ENCODE measurements around the gene PTPN21.
A peak's percentile ranks its signal among the peaks of the same experiment; 100 is the strongest.

PTPN21 gene

GRCh38 chr14:88481794-88482193 lies 73.0 kb downstream of the PTPN21 start:
- TF ChIP-seq GATA1 (IDR thresholded peaks at IDR 0.05; ENCODE audit: low read depth, low read length) = no peak
- no peak for TF ChIP-seq POLR2A (IDR thresholded peaks at IDR 0.05; ENCODE audit: low read length)
- no peak for DNase-seq

DNA sequence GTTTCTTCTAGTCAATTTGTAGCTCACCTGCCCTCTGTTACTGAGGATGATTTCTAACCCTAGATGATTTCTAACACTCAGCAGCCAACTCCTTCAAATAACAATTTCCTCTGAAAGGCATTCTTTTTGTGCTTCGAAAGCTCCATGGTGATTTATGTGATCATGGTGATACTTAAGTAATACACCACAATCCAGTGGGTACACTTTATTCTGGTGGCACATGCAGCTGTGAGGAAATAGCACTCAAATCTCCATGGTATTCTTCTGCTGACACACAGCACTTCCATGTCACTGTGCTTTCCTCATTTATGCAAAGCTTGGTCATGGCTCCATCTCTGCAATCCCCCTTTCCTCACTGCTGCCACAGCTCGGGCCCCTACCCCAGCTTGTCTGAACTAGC lies 73.7 kb downstream of the PTPN21 start:
- no peak for DNase-seq
- TF ChIP-seq GATA1 (IDR thresholded peaks at IDR 0.05; ENCODE audit: low read depth, low read length) = no peak
- TF ChIP-seq POLR2A (IDR thresholded peaks at IDR 0.05; ENCODE audit: low read length) = no peak

DNA sequence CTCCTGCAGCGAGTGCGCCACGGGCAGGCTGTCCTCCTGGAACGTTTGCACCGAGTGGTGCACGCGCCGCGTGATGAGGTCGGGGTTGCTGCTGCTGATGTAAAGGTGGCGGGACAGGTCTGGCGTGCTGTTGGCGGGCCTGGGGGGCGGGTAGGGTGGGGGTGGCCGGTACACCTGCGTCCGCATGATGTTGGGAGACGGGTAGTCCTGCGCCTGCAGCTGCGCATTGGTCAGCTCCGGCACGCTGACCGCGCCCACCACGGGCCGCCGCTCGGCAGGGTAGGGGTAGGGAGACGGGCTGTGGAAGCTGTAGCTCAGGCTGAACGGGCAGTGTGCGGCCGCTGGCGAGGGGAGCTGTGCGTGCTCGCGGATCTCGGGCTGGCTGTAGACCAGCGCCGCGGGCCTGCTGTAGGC lies 75.2 kb downstream of the PTPN21 start:
- DNase-seq = no peak
- TF ChIP-seq POLR2A (IDR thresholded peaks at IDR 0.05; ENCODE audit: low read length) = no peak

- no peak for DNase-seq
- TF ChIP-seq GATA1 (IDR thresholded peaks at IDR 0.05; ENCODE audit: low read depth, low read length) (no peak), POLR2A (IDR thresholded peaks at IDR 0.05; ENCODE audit: low read length) (no peak)
Measured at GRCh38 chr14:88478931-88479330, 75.9 kb downstream of the PTPN21 start.

DNA sequence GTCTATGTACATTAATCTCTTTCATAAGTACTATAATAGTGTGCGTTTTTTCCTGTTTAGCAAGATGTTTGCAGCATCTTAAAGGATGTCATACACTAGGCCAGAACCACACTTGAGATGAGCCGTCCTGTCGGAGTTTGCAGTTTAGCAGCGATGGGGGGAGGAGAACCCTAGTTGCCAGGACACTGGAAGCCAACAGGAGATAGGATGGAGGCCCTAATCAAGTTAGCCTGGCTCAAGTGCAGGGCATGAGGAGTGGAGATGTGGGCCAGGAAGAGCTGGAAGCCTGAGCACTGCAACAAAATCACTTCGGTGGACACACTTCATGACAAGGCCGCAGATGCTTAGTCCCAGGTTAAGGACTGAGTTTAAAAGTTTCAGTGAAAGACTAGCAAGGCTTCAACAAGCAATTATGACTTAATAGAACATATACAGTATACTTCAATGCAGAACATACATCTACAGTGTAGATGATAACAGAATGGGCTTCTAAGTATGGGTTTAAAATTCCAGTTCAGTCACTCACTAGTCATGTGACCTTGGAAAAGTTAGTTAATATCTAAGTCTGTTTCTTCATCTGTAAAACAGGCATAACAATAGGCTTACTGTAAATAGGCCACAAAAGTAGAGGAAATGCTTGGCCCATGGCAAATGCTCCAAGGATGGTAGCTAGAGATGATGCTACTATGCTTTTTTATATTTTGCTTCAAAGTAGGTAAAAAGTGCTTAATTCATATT lies 77.1 kb downstream of the PTPN21 start:
- no peak for DNase-seq

GRCh38 chr14:88476825-88477224 lies 78.0 kb downstream of the PTPN21 start:
- no peak for DNase-seq
- TF ChIP-seq POLR2A (IDR thresholded peaks at IDR 0.05; ENCODE audit: low read length) = no peak
- TF ChIP-seq GATA1 (IDR thresholded peaks at IDR 0.05; ENCODE audit: low read depth, low read length) = no peak

More for the DNA sequence above, 77.1 kb downstream of the PTPN21 start:
- TF ChIP-seq POLR2A (IDR thresholded peaks at IDR 0.05; ENCODE audit: low read length) (no peak), GATA1 (IDR thresholded peaks at IDR 0.05; ENCODE audit: low read depth, low read length) (no peak)

DNA sequence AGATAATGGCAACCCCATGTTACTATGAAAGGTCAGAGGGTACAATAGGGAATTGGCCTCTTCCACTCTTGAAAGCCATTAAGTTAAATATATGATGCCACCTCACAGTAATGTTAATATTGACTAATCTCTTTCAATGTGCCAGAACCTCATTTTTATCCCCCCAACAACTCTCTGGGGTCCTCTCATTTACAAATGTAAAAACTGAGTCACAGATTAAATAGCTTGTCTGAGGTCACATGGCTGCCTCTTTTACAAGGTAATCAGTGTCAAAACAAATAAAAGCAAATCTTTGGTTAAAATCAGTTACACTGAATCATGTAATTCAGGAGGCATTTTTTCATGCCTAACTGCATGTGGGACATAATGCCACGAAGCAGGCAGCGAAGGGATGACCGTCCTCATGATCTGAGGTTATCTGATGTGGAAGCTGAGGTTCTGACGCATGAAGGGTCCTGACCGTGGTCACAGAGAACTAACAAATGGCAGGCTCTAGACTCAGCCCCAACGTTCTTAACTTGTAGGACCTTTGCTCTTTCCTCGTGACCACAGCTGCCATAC lies 78.5 kb downstream of the PTPN21 start:
- TF ChIP-seq POLR2A (IDR thresholded peaks at IDR 0.05; ENCODE audit: low read length) (no peak), GATA1 (IDR thresholded peaks at IDR 0.05; ENCODE audit: low read depth, low read length) (no peak)
- no peak for DNase-seq

GRCh38 chr14:88473791-88474190 lies 81.0 kb downstream of the PTPN21 start:
- no peak for DNase-seq
- no peak for TF ChIP-seq POLR2A (IDR thresholded peaks at IDR 0.05; ENCODE audit: low read length)
- no peak for TF ChIP-seq GATA1 (IDR thresholded peaks at IDR 0.05; ENCODE audit: low read depth, low read length)

- no peak for DNase-seq
- TF ChIP-seq POLR2A (IDR thresholded peaks at IDR 0.05; ENCODE audit: low read length) (no peak), GATA1 (IDR thresholded peaks at IDR 0.05; ENCODE audit: low read depth, low read length) (no peak)
Measured at GRCh38 chr14:88470542-88471440, 84.0 kb downstream of the PTPN21 start.

DNA sequence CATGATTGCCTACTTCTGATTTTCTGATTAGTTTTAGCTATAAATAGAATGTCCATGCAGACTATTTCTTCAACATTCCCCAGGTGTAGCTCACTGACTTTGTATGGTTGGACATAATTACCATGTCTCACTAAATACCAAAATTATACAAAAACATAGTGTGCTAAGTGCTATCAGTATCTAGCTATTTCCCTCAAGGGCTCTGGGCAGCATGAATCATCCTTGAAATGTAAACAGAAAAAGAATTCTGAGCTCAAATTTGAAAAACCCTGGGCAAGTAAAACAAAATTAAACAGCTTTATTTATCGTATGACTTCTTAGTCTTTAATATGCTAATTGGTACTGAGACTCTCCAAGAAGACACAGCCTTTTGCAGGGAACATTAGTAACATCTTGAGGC lies 86.4 kb downstream of the PTPN21 start:
- no peak for DNase-seq
- TF ChIP-seq GATA1 (IDR thresholded peaks at IDR 0.05; ENCODE audit: low read depth, low read length) (no peak), POLR2A (IDR thresholded peaks at IDR 0.05; ENCODE audit: low read length) (no peak)

- TF ChIP-seq POLR2A (IDR thresholded peaks at IDR 0.05; ENCODE audit: low read length) (no peak), GATA1 (IDR thresholded peaks at IDR 0.05; ENCODE audit: low read depth, low read length) (no peak)
- DNase-seq = peak; percentile 20 to 42
Measured at GRCh38 chr14:88463318-88463717, 91.5 kb downstream of the PTPN21 start.

GRCh38 chr14:88454886-88455285 lies 99.9 kb downstream of the PTPN21 start:
- no peak for DNase-seq
- no peak for TF ChIP-seq POLR2A (IDR thresholded peaks at IDR 0.05; ENCODE audit: low read length)
- no peak for TF ChIP-seq GATA1 (IDR thresholded peaks at IDR 0.05; ENCODE audit: low read depth, low read length)

- no peak for DNase-seq
- TF ChIP-seq GATA1 (IDR thresholded peaks at IDR 0.05; ENCODE audit: low read depth, low read length) = no peak
- no peak for TF ChIP-seq POLR2A (IDR thresholded peaks at IDR 0.05; ENCODE audit: low read length)
Measured at GRCh38 chr14:88452231-88452630, 102.6 kb downstream of the PTPN21 start.

DNA sequence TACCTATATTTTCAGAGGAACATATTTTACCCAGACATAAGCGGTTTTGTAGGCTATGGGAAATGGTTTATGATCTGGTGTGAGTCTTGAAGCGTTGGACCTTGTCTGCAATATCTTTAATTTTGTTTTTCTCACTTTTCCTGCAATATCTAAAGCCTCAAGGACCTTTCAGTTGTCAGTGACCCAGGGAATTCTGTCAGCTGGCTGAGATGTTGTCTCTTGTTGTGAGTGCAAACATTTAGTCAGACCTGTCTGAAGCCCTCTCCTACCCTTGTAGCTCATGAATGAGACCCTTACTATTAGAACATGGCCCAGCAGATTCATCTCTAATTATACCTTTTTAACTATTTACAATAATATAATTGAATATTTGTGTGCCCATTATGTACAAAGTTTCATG lies 115.7 kb downstream of the PTPN21 start:
- DNase-seq = no peak
- TF ChIP-seq POLR2A (IDR thresholded peaks at IDR 0.05; ENCODE audit: low read length) = no peak
- TF ChIP-seq GATA1 (IDR thresholded peaks at IDR 0.05; ENCODE audit: low read depth, low read length) = no peak

Measured in erythroblast (primary cell).